HepG2 (cell line): Measurements from ENCODE around the gene PM20D1. TPM values are rescaled to one million over a fixed set of nuclear protein-coding genes. Genes with fewer than 3 reads are reported as not detected.

Experiments used
- ATF1 ChIP-seq: IDR thresholded peaks from 2 replicates; pipeline ENCODE4 v1.6.1; 2016; ENCODE audit warnings: mild to moderate bottlenecking, control low read depth
- DR1 ChIP-seq: sonication (generic); formaldehyde crosslinking; IDR thresholded peaks from 2 replicates; pipeline ENCODE4 v1.8.0; 2021; ENCODE audit warnings: mild to moderate bottlenecking, missing genetic modification reagents, inconsistent platforms
- ZNF337 ChIP-seq: sonication (generic); formaldehyde crosslinking; IDR thresholded peaks from 2 replicates; pipeline ENCODE4 v1.5.1; 2020; ENCODE audit warnings: missing genetic modification reagents, low read depth, mild to moderate bottlenecking, borderline replicate concordance
- polyA plus RNA-seq, 8 experiments: library from polyadenylated mRNA; depleted of rRNA in 3 of 8; stranded (reverse) in 7 of 8; unstranded in 1 of 8; fragments of >200 nt; fragmentation: Illumina TruSeq in 4 of 8; extraction: Trizol in 4 of 8; gene quantifications; 2 replicates each; pipeline versions ENCODE4 v1.2.1 to v1.2.3, GENCODE V29; 2011 to 2016; ENCODE audit warnings: low read depth in 4 of 8, missing spikeins in 1 of 8, mixed read lengths in 1 of 8; ENCODE audit not compliant: insufficient read depth in 1 of 8
- total RNA-seq, 5 experiments: library from RNA; depleted of rRNA; stranded (reverse); fragments of >200 nt; fragmentation: Illumina TruSeq; extraction: Trizol; gene quantifications; 2 replicates each; pipeline ENCODE4 v1.2.3, GENCODE V29; 2016; ENCODE audit warnings: low read depth in 1 of 5
- TF ChIP-seq, protein P1 (sequence below): sonication (generic); formaldehyde crosslinking; IDR thresholded peaks from 2 replicates; pipeline ENCODE4 v1.5.1; 2020; ENCODE audit warnings: mild to moderate bottlenecking, missing genetic modification reagents, borderline replicate concordance
- TF ChIP-seq, protein P2 (sequence below): sonication (generic); formaldehyde crosslinking; IDR thresholded peaks from 2 replicates; pipeline ENCODE4 v1.8.1; 2023; ENCODE audit warnings: mild to moderate bottlenecking, missing genetic modification reagents, borderline replicate concordance
- TF ChIP-seq, protein P3 (sequence below): sonication (generic); formaldehyde crosslinking; IDR thresholded peaks from 2 replicates; pipeline ENCODE4 v1.5.1; 2020; ENCODE audit warnings: missing genetic modification reagents, mild to moderate bottlenecking, borderline replicate concordance
- TF ChIP-seq, protein P4 (sequence below): sonication (generic); formaldehyde crosslinking; IDR thresholded peaks from 2 replicates; pipeline ENCODE4 v1.4.0; 2020; ENCODE audit warnings: mild to moderate bottlenecking, missing genetic modification reagents
- TF ChIP-seq, protein P5 (sequence below): sonication (generic); formaldehyde crosslinking; IDR thresholded peaks from 2 replicates; pipeline ENCODE4 v1.8.1; 2023; ENCODE audit warnings: mild to moderate bottlenecking, missing genetic modification reagents

The PM20D1 gene
- total and polyA plus RNA-seq, 2 of the 13 experiments (the other 11 are each of a cell fraction or from before 2014, with no cell fraction given): not detected

DNA sequence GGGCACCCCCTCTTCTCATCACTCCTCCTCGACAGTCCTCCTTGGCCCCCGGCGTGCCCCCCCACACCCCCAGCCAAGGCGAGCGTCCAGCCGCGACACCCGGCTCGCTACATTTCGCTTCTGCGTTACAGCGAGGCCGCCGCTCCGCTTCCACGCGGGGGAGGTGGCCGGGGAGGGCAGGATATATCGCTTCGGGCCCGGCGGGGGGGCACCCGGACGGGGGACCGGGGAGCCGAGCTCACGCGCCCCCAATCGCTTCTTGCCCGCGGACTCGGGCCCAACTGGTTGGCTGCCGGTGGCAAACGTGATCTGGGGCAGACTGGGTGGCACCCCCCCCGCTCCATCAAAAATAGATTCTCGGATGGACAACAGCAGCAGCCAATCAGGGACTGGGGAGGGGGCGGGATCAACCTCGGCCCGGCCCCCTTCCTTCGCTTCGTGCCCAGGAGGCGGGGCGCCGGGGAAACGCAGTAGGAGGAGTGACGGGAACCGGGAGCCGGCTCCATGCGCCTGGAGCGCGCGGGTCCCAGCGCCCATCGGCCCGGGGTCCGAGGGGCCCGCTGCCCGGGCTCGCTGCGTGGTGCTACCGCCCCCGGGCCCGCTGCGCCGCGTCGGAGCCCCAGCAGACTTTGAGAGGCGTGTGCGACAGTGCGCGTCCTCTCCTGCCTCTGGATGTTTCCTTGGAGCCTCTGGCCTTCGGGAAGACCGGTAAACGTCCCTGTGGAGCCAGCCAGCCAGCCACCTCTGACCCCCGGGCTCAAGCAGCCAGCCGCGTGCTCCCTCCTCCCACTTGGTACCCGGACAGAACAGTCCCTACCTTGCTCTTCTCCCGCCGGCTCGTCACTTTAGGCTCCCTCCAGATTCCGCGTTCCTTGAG, 36.8 kb downstream of the PM20D1 start, which contains the start of gene SLC41A1 (continued):
- TF ChIP-seq, protein P1, sequence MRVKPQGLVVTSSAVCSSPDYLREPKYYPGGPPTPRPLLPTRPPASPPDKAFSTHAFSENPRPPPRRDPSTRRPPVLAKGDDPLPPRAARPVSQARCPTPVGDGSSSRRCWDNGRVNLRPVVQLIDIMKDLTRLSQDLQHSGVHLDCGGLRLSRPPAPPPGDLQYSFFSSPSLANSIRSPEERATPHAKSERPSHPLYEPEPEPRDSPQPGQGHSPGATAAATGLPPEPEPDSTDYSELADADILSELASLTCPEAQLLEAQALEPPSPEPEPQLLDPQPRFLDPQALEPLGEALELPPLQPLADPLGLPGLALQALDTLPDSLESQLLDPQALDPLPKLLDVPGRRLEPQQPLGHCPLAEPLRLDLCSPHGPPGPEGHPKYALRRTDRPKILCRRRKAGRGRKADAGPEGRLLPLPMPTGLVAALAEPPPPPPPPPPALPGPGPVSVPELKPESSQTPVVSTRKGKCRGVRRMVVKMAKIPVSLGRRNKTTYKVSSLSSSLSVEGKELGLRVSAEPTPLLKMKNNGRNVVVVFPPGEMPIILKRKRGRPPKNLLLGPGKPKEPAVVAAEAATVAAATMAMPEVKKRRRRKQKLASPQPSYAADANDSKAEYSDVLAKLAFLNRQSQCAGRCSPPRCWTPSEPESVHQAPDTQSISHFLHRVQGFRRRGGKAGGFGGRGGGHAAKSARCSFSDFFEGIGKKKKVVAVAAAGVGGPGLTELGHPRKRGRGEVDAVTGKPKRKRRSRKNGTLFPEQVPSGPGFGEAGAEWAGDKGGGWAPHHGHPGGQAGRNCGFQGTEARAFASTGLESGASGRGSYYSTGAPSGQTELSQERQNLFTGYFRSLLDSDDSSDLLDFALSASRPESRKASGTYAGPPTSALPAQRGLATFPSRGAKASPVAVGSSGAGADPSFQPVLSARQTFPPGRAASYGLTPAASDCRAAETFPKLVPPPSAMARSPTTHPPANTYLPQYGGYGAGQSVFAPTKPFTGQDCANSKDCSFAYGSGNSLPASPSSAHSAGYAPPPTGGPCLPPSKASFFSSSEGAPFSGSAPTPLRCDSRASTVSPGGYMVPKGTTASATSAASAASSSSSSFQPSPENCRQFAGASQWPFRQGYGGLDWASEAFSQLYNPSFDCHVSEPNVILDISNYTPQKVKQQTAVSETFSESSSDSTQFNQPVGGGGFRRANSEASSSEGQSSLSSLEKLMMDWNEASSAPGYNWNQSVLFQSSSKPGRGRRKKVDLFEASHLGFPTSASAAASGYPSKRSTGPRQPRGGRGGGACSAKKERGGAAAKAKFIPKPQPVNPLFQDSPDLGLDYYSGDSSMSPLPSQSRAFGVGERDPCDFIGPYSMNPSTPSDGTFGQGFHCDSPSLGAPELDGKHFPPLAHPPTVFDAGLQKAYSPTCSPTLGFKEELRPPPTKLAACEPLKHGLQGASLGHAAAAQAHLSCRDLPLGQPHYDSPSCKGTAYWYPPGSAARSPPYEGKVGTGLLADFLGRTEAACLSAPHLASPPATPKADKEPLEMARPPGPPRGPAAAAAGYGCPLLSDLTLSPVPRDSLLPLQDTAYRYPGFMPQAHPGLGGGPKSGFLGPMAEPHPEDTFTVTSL (CRISPR knock-in tag): no peak
- no peak for TF ChIP-seq ZNF337
- TF ChIP-seq, protein P2, sequence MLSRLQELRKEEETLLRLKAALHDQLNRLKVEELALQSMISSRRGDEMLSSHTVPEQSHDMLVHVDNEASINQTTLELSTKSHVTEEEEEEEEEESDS (CRISPR knock-in tag): no peak
- TF ChIP-seq, protein P3, sequence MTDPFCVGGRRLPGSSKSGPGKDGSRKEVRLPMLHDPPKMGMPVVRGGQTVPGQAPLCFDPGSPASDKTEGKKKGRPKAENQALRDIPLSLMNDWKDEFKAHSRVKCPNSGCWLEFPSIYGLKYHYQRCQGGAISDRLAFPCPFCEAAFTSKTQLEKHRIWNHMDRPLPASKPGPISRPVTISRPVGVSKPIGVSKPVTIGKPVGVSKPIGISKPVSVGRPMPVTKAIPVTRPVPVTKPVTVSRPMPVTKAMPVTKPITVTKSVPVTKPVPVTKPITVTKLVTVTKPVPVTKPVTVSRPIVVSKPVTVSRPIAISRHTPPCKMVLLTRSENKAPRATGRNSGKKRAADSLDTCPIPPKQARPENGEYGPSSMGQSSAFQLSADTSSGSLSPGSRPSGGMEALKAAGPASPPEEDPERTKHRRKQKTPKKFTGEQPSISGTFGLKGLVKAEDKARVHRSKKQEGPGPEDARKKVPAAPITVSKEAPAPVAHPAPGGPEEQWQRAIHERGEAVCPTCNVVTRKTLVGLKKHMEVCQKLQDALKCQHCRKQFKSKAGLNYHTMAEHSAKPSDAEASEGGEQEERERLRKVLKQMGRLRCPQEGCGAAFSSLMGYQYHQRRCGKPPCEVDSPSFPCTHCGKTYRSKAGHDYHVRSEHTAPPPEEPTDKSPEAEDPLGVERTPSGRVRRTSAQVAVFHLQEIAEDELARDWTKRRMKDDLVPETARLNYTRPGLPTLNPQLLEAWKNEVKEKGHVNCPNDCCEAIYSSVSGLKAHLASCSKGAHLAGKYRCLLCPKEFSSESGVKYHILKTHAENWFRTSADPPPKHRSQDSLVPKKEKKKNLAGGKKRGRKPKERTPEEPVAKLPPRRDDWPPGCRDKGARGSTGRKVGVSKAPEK (CRISPR knock-in tag): no peak
- TF ChIP-seq, protein P4, sequence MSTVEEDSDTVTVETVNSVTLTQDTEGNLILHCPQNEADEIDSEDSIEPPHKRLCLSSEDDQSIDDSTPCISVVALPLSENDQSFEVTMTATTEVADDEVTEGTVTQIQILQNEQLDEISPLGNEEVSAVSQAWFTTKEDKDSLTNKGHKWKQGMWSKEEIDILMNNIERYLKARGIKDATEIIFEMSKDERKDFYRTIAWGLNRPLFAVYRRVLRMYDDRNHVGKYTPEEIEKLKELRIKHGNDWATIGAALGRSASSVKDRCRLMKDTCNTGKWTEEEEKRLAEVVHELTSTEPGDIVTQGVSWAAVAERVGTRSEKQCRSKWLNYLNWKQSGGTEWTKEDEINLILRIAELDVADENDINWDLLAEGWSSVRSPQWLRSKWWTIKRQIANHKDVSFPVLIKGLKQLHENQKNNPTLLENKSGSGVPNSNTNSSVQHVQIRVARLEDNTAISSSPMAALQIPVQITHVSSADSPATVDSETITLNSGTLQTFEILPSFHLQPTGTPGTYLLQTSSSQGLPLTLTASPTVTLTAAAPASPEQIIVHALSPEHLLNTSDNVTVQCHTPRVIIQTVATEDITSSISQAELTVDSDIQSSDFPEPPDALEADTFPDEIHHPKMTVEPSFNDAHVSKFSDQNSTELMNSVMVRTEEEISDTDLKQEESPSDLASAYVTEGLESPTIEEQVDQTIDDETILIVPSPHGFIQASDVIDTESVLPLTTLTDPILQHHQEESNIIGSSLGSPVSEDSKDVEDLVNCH (CRISPR knock-in tag): no peak
- TF ChIP-seq, protein P5, sequence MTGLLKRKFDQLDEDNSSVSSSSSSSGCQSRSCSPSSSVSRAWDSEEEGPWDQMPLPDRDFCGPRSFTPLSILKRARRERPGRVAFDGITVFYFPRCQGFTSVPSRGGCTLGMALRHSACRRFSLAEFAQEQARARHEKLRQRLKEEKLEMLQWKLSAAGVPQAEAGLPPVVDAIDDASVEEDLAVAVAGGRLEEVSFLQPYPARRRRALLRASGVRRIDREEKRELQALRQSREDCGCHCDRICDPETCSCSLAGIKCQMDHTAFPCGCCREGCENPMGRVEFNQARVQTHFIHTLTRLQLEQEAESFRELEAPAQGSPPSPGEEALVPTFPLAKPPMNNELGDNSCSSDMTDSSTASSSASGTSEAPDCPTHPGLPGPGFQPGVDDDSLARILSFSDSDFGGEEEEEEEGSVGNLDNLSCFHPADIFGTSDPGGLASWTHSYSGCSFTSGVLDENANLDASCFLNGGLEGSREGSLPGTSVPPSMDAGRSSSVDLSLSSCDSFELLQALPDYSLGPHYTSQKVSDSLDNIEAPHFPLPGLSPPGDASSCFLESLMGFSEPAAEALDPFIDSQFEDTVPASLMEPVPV (CRISPR knock-in tag): 0 out of 2 replicates have a peak, but pooled peaks have one; percentile 53
- no peak for TF ChIP-seq DR1 (CRISPR knock-in tag)
- TF ChIP-seq ATF1 (CRISPR knock-in tag): no peak
